Transverse colon (tissue), 4 donors: Measurements from ENCODE around the gene TTLL6. TPM values are rescaled to one million over a fixed set of nuclear protein-coding genes. Genes with fewer than 3 reads are reported as not detected.

Experiments
- DNase-seq: peaks from one replicate; pipeline ENCODE4 v3.0.0-alpha.2; 2019
- H3K27ac ChIP-seq, 4 donors: fragments of 200-600 bp; sonication (generic); 2 replicates each; pipeline ENCODE4 v1.5.1; 2016 to 2018; ENCODE audit warnings: inconsistent platforms in 4 of 4
- H3K27me3 ChIP-seq: fragments of 200-600 bp; sonication (generic); 2 replicates; pipeline ENCODE4 v1.5.1; 2017; ENCODE audit warnings: inconsistent platforms
- H3K36me3 ChIP-seq, 4 donors: fragments of 200-600 bp; sonication (generic); 2 replicates each; pipeline ENCODE4 v1.5.1; 2017 to 2019; ENCODE audit warnings: inconsistent platforms in 4 of 4
- H3K4me1 ChIP-seq, 4 donors: fragments of 200-600 bp; sonication (generic); 2 replicates each; pipeline ENCODE4 v1.5.1; 2017 to 2020; ENCODE audit warnings: inconsistent platforms in 4 of 4
- H3K4me3 ChIP-seq, 4 donors: fragments of 200-600 bp; sonication (generic); 1 replicate in 1 of 4; 2 replicates in 3 of 4; pipeline versions ENCODE4 v1.5.1 to v1.6.1; 2017 to 2019; ENCODE audit warnings: inconsistent platforms in 4 of 4
- H3K9me3 ChIP-seq, 2 donors: fragments of 200-600 bp; sonication (generic); 2 replicates each; pipeline ENCODE4 v1.5.1; 2017 to 2019; ENCODE audit warnings: inconsistent platforms in 2 of 2
- CTCF ChIP-seq, 5 experiments: fragments of 200-600 bp in 3 of 5; fragments of 450-650 bp in 2 of 5; sonication (generic) in 3 of 5; IDR thresholded peaks; 1 replicate in 2 of 5; 2 replicates in 3 of 5; pipeline ENCODE4 v1.5.1; 2016 to 2017; ENCODE audit warnings: antibody characterized with exemption in 5 of 5, inconsistent platforms in 3 of 5, mild to moderate bottlenecking in 2 of 5, moderate library complexity in 1 of 5
- EP300 ChIP-seq: sonication (generic); formaldehyde crosslinking; IDR thresholded peaks from one replicate; pipeline ENCODE4 v1.6.1; 2017; ENCODE audit warnings: antibody characterized with exemption, low read depth
- POLR2A ChIP-seq: fragments of 450-650 bp; IDR thresholded peaks from one replicate; pipeline ENCODE4 v1.6.1; 2016; ENCODE audit warnings: antibody characterized with exemption, mild to moderate bottlenecking, moderate library complexity
- POLR2AphosphoS5 ChIP-seq, 3 donors: sonication (generic); formaldehyde crosslinking; IDR thresholded peaks; one replicate each; pipeline ENCODE4 v1.6.1; 2016; ENCODE audit warnings: antibody characterized with exemption in 3 of 3
- WGBS, 2 donors: methylation state at CpG; one replicate each; pipeline ENCODE4 v1.1.5; 2018; ENCODE audit warnings: low coverage in 1 of 2; 5-methylcytosine and 5-hydroxymethylcytosine counted together
- in situ Hi-C, 4 donors: fragments of 200-750 bp; cut with MboI; loops; one replicate each; pipeline versions ENCODE4 v1.15.0 to v1.15.1; 2017; ENCODE audit warnings: low sequenced_read_pairs in 3 of 4, low pct_ligation_motif_present in 1 of 4, low pct_unique_long_range_greater_than_20kb in 1 of 4
- intact Hi-C: fragments of 100-400 bp; cut with DNase I; formaldehyde crosslinking; loops from one replicate; pipeline ENCODE4 v1.15.1; 2023; ENCODE audit warnings: low total_unique reads
- total RNA-seq, 4 donors: library from RNA; depleted of rRNA; stranded (reverse); fragments of >200 nt; gene quantifications; one replicate each; pipeline ENCODE4 v1.1.0, GENCODE V29; 2016

Gene TTLL6
- total RNA-seq, 4 donors from 2014 or later: 4.9 to 24.9 (median 7.3) TPM

- no peaks in the 10 kb centered on the region for H3K36me3 ChIP-seq
- DNase-seq: peak; percentile 73
- WGBS, 2 donors: 33 to 38% methylated on average over 7 of the region's 7 CpGs
- H3K27me3 ChIP-seq: no peaks in the 10 kb centered on the region
- no peaks in the 10 kb centered on the region for H3K9me3 ChIP-seq
- peak; percentile 74 to 89 (median 85) for TF ChIP-seq CTCF (IDR thresholded peaks at IDR 0.05)
- TF ChIP-seq EP300: no peak
- no peak for TF ChIP-seq POLR2AphosphoS5 (IDR thresholded peaks at IDR 0.05)
- no peak for TF ChIP-seq POLR2A
- H3K4me1 ChIP-seq: peaks cover 5 to 52% (median 29%) of the 10 kb centered on the region in 4 donors
- H3K4me3 ChIP-seq: no peak overlapping the region
- intact Hi-C loops (loop anchor here (2.0 kb wide), 1 partner anchor 64 kb away; no protein-coding TSS in a partner anchor), in situ Hi-C loops (no loop called here)
- H3K27ac ChIP-seq: no peak overlapping the region
Observed at GRCh38 chr17:48814504-48814903, 2.5 kb downstream of the TTLL6 start.

- no peaks in the 10 kb centered on the region for H3K27me3 ChIP-seq
- H3K27ac ChIP-seq: peak overlapping the region; percentile 59 to 85 (median 64)
- in situ Hi-C loops: no loop called here
- intact Hi-C loops: no loop called here
- TF ChIP-seq POLR2AphosphoS5 (IDR thresholded peaks at IDR 0.05) (peak in 1 of 3 donors; percentile 26), POLR2A (no peak)
- DNase-seq: no peak
- H3K4me1 ChIP-seq: peaks cover 0 to 65% (median 29%) of the 10 kb centered on the region in 4 donors
- 50% methylated on average over 3 of the region's 3 CpGs; no CpG with 5 or more reads in 1 of the 2 donors for WGBS, 2 donors
- H3K4me3 ChIP-seq: no peak overlapping the region
- H3K9me3 ChIP-seq: no peaks in the 10 kb centered on the region
- no peaks in the 10 kb centered on the region for H3K36me3 ChIP-seq
Observed at GRCh38 chr17:48812001-48812400, 5.0 kb downstream of the TTLL6 start.

- Histone ChIP-seq H3K4me3 (no peak overlapping the region), H3K9me3 (no peaks in the 10 kb centered on the region), H3K27ac (peak overlapping the region; percentile 79 to 85 (median 84)), H3K36me3 (no peaks in the 10 kb centered on the region), H3K4me1 (peaks cover 0 to 65% (median 27%) of the 10 kb centered on the region in 4 donors), H3K27me3 (no peaks in the 10 kb centered on the region)
- intact Hi-C loops: no loop called here
- in situ Hi-C loops: loop anchor here in 1 of 4 donors (10.0 kb wide), 1 partner anchor 66 kb away; no protein-coding TSS in a partner anchor
- DNase-seq: peak; percentile 79
- WGBS, 2 donors: 30% methylated on average over 4 of the region's 4 CpGs; no CpG with 5 or more reads in 1 of the 2 donors
- TF ChIP-seq POLR2AphosphoS5 (IDR thresholded peaks at IDR 0.05) (peak in 2 of 3 donors; percentile 37 to 58), EP300 (peak; percentile 92), POLR2A (no peak), CTCF (IDR thresholded peaks at IDR 0.05) (no peak)
Observed at GRCh38 chr17:48809182-48809581, 7.8 kb downstream of the TTLL6 start.

GRCh38 chr17:48804936-48805411, 12.1 kb downstream of the TTLL6 start:
- WGBS, 2 donors: 4 to 17% methylated on average over 2 to 9 of the region's 9 CpGs
- peak overlapping the region in 2 of 4 donors; percentile 0 to 3 for H3K27ac ChIP-seq
- in situ Hi-C loops: loop anchor here (5.0 to 10.0 kb wide), 3 partner anchors 70 to 77 kb away; no protein-coding TSS in a partner anchor
- no peaks in the 10 kb centered on the region for H3K27me3 ChIP-seq
- TF ChIP-seq POLR2AphosphoS5 (IDR thresholded peaks at IDR 0.05): no peak
- TF ChIP-seq POLR2A: no peak
- peak; percentile 91 to 97 (median 93) for TF ChIP-seq CTCF (IDR thresholded peaks at IDR 0.05)
- H3K9me3 ChIP-seq: no peaks in the 10 kb centered on the region
- H3K4me3 ChIP-seq: no peak overlapping the region
- DNase-seq: peak; percentile 76
- intact Hi-C loops: loop anchor here (1.0 kb wide), 1 partner anchor 75 kb away; no protein-coding TSS in a partner anchor
- no peaks in the 10 kb centered on the region for H3K36me3 ChIP-seq
- H3K4me1 ChIP-seq: peaks cover 8 to 68% (median 40%) of the 10 kb centered on the region in 4 donors
